Neural progenitor cell (in vitro differentiated cells): ENCODE results near the gene NEK1.
"Not testable (repeated sequence)": the region's sequence is repeated elsewhere in the genome, so short reads cannot be mapped to it uniquely, and the experiment has no call there.

Experiments used
- EZH2 ChIP-seq: fragments of 200-600 bp; sonication (generic); IDR thresholded peaks from 2 replicates; pipeline ENCODE4 v1.6.1; 2017; ENCODE audit warnings: antibody characterized with exemption, mild to moderate bottlenecking, moderate library complexity
- TF ChIP-seq, protein P1 (sequence below): fragments of 200-600 bp; sonication (generic); IDR thresholded peaks from 2 replicates; pipeline ENCODE4 v1.5.1; 2017; ENCODE audit warnings: antibody characterized with exemption, mild to moderate bottlenecking

DNA sequence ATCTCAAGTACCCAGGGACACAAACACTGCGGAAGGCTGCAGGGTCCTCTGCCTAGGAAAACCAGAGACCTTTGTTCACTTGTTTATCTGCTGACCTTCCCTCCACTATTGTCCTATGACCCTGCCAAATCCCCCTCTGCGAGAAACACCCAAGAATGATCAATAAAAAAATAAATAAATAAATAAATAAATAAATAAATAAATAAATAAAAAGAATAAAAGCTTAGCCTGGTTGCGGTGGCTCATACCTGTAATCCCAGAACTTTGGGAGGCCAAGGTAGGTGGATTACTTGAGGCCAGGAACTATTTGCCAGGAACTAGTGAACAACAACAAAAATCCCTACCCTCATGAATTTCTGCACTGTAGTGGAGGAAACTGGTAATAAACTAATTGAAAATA, 41.4 kb downstream of the NEK1 start:
- TF ChIP-seq, protein P1, sequence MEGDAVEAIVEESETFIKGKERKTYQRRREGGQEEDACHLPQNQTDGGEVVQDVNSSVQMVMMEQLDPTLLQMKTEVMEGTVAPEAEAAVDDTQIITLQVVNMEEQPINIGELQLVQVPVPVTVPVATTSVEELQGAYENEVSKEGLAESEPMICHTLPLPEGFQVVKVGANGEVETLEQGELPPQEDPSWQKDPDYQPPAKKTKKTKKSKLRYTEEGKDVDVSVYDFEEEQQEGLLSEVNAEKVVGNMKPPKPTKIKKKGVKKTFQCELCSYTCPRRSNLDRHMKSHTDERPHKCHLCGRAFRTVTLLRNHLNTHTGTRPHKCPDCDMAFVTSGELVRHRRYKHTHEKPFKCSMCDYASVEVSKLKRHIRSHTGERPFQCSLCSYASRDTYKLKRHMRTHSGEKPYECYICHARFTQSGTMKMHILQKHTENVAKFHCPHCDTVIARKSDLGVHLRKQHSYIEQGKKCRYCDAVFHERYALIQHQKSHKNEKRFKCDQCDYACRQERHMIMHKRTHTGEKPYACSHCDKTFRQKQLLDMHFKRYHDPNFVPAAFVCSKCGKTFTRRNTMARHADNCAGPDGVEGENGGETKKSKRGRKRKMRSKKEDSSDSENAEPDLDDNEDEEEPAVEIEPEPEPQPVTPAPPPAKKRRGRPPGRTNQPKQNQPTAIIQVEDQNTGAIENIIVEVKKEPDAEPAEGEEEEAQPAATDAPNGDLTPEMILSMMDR, result not testable (repeated sequence)
- TF ChIP-seq EZH2, result not testable (repeated sequence)
